Memory B cell (primary cell): ENCODE data around the gene DCUN1D4.
"Not testable (repeated sequence)": the region's sequence is repeated elsewhere in the genome, so short reads cannot be mapped to it uniquely, and the experiment has no call there.

Experiments
- ATAC-seq: fragments of 150-1000 bp; cut with Tn5 transposase; 2 replicates; pipeline ENCODE4 v1.10.0; 2021; ENCODE audit warnings: low read depth, mild to moderate bottlenecking, moderate library complexity
- DNase-seq, 2 donors: peaks; one replicate each; pipeline ENCODE4 v3.0.0; 2022; ENCODE audit warnings: low spot score in 2 of 2
- H3K27ac Mint-ChIP-seq: one replicate; pipeline ENCODE4 v1.8.0; 2022; ENCODE audit warnings: mild to moderate bottlenecking, moderate library complexity, mixed read lengths
- H3K27me3 Mint-ChIP-seq: one replicate; pipeline ENCODE4 v1.8.0; 2022; ENCODE audit warnings: mixed read lengths
- H3K36me3 Mint-ChIP-seq: one replicate; pipeline ENCODE4 v1.8.0; 2022; ENCODE audit warnings: mild to moderate bottlenecking, mixed read lengths
- H3K4me1 Mint-ChIP-seq: one replicate; pipeline ENCODE4 v1.8.0; 2022; ENCODE audit warnings: mixed read lengths
- H3K4me3 Mint-ChIP-seq: one replicate; pipeline ENCODE4 v1.8.0; 2022; ENCODE audit warnings: mild to moderate bottlenecking, moderate library complexity, mixed read lengths
- H3K9me3 Mint-ChIP-seq: one replicate; pipeline ENCODE4 v1.8.0; 2022; ENCODE audit warnings: mixed read lengths

The DCUN1D4 gene

DNA sequence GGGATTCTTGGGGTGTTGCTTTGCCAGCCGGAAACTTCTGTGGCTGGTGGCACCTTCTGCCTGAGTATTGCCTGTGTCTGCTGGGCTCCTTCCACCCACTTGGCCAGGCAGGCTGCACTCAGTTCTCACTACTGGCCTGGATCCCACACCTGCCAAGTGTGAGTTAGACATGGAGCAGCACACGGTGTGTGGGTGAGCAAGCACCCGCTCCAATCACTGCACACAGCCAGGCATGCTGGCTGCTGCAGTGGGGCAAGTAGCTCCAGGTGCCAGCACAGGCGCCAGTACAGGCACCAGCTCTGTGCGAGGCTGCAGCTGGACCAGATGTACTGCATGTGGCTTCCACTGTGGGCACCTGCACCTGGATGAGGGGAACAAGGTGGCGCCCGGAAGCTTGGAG lies 23.9 kb downstream of the DCUN1D4 start:
- no peak overlapping the region for H3K27ac Mint-ChIP-seq
- no peak overlapping the region for H3K4me3 Mint-ChIP-seq
- H3K27me3 Mint-ChIP-seq, result no peaks in the 10 kb centered on the region
- H3K36me3 Mint-ChIP-seq, result peaks cover 20% of the 10 kb centered on the region
- no peaks in the 10 kb centered on the region for H3K9me3 Mint-ChIP-seq
- DNase-seq (no peak), ATAC-seq (no peak)
- H3K4me1 Mint-ChIP-seq, result no peaks in the 10 kb centered on the region

DNA sequence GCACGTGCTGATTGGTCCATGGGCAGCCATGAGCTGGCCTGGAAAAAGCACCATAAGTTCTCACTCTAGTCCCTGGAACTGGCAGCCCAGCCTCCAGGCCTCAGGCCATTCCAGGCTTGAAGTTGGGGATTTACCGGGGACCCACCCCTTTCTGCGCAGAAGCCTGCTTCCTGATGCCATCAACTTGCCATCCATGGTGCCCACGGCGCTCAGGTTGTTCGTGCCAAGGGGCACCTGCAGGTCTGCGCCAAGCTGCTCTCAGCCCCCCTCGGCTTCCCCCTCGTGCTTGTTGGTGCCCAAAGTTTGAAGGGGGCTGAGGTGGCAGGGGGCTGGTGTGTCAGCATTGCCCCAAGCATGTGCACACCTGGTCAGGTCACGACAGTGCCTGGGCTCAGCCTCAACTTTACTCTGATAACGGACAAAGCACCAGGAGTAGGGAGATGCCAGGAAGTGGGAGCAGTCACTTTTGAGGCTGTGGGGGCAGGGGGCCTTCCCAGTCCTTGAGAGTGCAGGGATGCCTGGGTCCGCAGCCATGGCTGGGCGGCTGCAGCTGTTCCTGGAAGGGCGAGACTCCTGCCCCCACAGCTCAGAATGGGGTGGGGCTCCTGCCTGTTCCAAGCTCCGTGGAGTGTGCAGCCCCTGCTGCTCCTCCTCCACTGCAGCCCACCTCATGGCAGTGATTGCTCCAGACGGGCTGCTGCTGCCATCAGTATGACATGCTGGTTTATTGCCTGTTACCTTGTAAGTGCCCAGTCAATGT lies 24.9 kb downstream of the DCUN1D4 start:
- Mint-ChIP-seq H3K4me1 (no peaks in the 10 kb centered on the region), H3K4me3 (no peak overlapping the region), H3K27me3 (no peaks in the 10 kb centered on the region), H3K36me3 (peaks cover 28% of the 10 kb centered on the region), H3K27ac (no peak overlapping the region), H3K9me3 (no peaks in the 10 kb centered on the region)
- ATAC-seq (no peak), DNase-seq (no peak)

DNA sequence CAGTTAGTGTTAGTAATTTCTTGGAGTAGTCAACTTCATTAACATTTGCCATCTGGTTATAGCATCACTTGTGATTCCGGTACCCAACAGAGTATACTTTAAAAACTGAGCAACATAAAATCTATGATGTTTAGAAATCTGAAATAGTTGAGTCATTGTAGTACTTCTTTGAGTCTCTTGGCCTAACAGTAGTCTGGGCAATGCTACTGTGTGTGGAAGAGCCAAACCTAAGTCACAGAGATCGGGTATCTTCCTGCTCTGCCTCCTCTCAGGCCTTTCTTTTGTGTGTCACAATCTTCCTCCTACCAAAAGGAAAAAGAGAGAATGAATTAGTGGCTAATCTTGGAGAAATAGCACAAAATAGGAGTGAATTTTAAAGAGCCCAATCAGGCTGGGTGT lies 25.5 kb downstream of the DCUN1D4 start:
- ATAC-seq (no peak), DNase-seq (no peak)
- no peaks in the 10 kb centered on the region for H3K4me1 Mint-ChIP-seq
- H3K27ac Mint-ChIP-seq, result no peak overlapping the region
- no peaks in the 10 kb centered on the region for H3K9me3 Mint-ChIP-seq
- H3K27me3 Mint-ChIP-seq, result no peaks in the 10 kb centered on the region
- H3K36me3 Mint-ChIP-seq, result peaks cover 33% of the 10 kb centered on the region
- H3K4me3 Mint-ChIP-seq, result no peak overlapping the region

- H3K9me3 Mint-ChIP-seq, result no peaks in the 10 kb centered on the region
- H3K27me3 Mint-ChIP-seq, result no peaks in the 10 kb centered on the region
- no peak overlapping the region for H3K4me3 Mint-ChIP-seq
- H3K36me3 Mint-ChIP-seq, result peaks cover 40% of the 10 kb centered on the region
- ATAC-seq (no peak), DNase-seq (no peak)
- H3K4me1 Mint-ChIP-seq, result no peaks in the 10 kb centered on the region
- H3K27ac Mint-ChIP-seq, result no peak overlapping the region
These were observed 27.7 kb downstream of the DCUN1D4 start for GRCh38 chr4:51870441-51871188.

DNA sequence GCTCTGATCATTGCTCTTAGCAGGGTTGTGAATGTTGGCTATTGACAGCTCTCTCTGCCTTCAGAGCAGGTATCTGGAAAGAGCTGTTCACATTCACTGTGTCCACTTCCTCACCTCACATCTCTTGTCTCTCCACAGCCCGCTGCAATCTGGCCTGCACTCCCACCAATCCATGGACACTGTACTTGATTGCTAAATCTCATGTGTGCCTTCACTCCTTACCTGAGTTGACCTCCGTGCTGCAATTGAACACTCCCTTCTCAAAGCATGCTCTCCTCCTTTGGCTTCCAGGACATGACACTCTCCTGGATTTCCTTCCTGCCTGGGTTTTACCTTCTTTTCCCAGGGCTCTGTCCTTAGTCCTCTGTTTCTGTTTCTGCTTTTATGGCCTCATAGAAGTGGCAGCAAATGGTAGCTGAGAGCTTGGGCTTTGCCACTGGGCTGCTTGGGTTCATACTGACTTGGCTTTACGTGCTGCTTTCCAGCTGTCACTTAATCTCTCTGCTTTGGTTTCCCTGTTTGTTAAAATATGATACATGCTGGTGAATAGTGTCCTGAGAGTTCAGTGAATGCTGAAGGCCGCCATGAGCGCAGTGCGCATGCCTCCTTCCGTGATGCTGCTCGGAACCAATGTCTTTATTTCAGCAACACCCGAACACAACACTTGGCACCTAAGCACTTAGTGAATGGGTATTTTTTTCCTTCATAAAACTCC lies 29.5 kb downstream of the DCUN1D4 start:
- Mint-ChIP-seq H3K36me3 (peaks cover 45% of the 10 kb centered on the region), H3K27me3 (no peaks in the 10 kb centered on the region), H3K4me3 (no peak overlapping the region), H3K27ac (no peak overlapping the region), H3K4me1 (no peaks in the 10 kb centered on the region), H3K9me3 (no peaks in the 10 kb centered on the region)
- ATAC-seq (no peak), DNase-seq (no peak)

DNA sequence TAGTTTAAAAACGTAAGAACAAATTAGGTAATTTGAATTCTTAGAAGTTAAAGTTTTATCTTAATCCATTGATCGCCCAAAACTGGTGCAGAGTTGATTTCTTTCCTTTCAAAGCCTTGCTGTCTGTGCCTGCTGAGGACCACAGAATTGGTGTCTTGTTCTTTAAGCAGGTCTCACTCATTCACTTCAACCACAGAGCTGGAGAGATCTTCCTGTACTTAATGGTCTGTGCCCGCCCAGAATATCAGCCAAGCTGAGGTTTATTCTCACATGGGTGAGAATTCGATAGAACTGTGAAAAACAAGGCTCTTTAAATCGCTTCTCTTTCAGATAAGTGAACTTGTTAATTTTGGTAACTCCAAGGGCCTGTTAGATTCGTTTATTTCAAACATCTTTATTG lies 31.6 kb downstream of the DCUN1D4 start:
- DNase-seq (no peak), ATAC-seq (no peak)
- Mint-ChIP-seq H3K27me3 (no peaks in the 10 kb centered on the region), H3K27ac (no peak overlapping the region), H3K36me3 (peaks cover 55% of the 10 kb centered on the region), H3K4me1 (no peaks in the 10 kb centered on the region), H3K4me3 (no peak overlapping the region), H3K9me3 (no peaks in the 10 kb centered on the region)

GRCh38 chr4:51878431-51878830 lies 35.5 kb downstream of the DCUN1D4 start:
- Mint-ChIP-seq H3K9me3 (no peaks in the 10 kb centered on the region), H3K36me3 (peaks cover 39% of the 10 kb centered on the region), H3K4me1 (no peaks in the 10 kb centered on the region), H3K27me3 (no peaks in the 10 kb centered on the region), H3K4me3 (no peak overlapping the region), H3K27ac (no peak overlapping the region)
- ATAC-seq (no peak), DNase-seq (no peak)

DNA sequence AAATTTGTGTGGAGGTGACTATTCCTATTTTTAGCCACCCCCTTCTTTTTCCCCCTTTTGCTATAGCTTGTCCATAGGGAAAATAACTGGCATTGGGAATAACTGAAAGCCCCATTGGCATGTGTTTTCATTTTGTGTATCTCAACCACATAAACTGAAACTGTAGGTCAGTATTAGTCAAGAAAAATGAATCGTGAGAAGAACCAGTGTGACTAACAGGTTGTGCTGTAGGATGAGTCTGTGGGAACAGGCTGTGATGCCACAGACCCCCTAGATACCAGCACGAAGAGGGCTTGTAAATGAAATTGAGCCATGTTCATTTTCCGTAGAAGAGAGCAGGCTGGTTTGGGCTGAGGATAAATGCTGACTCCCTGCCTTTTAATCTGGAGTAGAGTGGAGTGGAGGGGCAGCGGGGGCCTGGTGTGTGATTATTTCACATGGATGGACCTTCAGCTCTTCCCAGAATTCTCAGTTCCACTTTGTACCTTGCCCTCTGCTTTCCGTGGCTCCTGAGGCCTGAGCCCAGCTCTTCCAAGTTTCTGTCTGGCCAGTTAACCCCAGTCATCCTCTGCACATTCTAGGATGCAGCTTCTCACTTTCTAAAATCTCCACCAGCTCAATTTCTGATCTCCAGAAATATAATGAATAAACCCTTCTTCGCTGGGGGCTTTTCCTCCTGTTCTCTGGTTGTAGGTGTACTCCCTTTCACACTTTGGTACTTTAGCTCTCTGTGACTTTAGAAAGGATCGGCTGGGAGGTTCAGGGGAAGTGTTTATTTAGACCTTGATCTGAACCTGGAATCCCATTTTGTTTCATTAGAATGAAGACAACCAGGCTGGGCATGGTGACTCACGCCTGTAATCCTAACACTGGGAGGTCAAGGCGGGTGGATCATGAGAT lies 37.3 kb downstream of the DCUN1D4 start:
- no peak overlapping the region for H3K4me3 Mint-ChIP-seq
- no peaks in the 10 kb centered on the region for H3K27me3 Mint-ChIP-seq
- no peak overlapping the region for H3K27ac Mint-ChIP-seq
- no peak for DNase-seq
- H3K9me3 Mint-ChIP-seq, result no peaks in the 10 kb centered on the region
- no peak for ATAC-seq
- H3K36me3 Mint-ChIP-seq, result peaks cover 33% of the 10 kb centered on the region
- H3K4me1 Mint-ChIP-seq, result no peaks in the 10 kb centered on the region

DNA sequence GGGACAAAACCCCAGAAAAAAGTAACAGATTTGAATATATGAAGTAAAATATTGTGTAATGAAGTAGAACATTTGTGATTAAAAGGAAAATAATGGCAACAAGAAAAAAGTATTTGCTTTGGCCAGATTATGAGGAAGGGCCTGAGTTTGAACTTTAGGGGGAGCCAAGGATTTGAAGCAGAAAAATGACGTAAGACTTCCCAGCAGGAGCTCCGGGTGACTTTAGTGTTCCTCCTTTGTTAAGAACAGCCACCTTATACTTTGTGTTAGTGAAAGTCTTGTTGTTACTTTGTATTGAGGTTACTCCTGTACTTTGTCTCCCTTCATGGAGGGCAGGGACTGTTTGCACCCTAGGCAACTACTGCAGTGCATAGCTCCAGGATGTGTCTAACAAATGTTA lies 41.1 kb downstream of the DCUN1D4 start:
- no peak for DNase-seq

GRCh38 chr4:51884606-51885005 lies 41.7 kb downstream of the DCUN1D4 start:
- H3K36me3 Mint-ChIP-seq, result peaks cover 19% of the 10 kb centered on the region
- DNase-seq, result no peak
- peak overlapping the region; percentile 1 for H3K27ac Mint-ChIP-seq
- no peaks in the 10 kb centered on the region for H3K27me3 Mint-ChIP-seq
- no peaks in the 10 kb centered on the region for H3K4me1 Mint-ChIP-seq
- no peaks in the 10 kb centered on the region for H3K9me3 Mint-ChIP-seq
- ATAC-seq, result no peak
- no peak overlapping the region for H3K4me3 Mint-ChIP-seq

More for the DNA sequence above, 41.1 kb downstream of the DCUN1D4 start:
- Mint-ChIP-seq H3K27me3 (no peaks in the 10 kb centered on the region), H3K4me1 (no peaks in the 10 kb centered on the region), H3K36me3 (peaks cover 20% of the 10 kb centered on the region), H3K9me3 (no peaks in the 10 kb centered on the region), H3K27ac (no peak overlapping the region), H3K4me3 (no peak overlapping the region)
- ATAC-seq, result no peak

DNA sequence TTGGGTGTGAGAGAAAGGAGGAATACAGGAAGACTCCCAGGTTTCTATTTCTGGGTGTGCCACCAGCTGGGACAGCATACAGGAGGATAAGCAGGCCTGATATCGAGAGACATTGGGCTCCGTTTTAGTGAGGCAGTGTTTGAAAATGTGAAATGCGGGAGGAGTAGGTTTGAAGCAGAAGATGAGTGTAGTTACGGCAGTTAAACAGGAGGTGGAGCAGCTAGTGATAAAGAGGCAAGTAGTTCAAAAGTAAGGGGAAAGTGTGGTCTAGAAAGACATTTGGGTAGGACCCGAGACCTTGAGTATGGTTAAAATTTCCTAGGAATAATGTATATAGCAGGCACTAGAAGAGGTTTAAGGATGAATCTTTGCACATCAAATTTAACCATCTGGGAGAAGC lies 42.4 kb downstream of the DCUN1D4 start:
- peaks cover 19% of the 10 kb centered on the region for H3K36me3 Mint-ChIP-seq
- no peaks in the 10 kb centered on the region for H3K9me3 Mint-ChIP-seq
- H3K27me3 Mint-ChIP-seq, result no peaks in the 10 kb centered on the region
- ATAC-seq (no peak), DNase-seq (no peak)
- H3K4me3 Mint-ChIP-seq, result no peak overlapping the region
- peak overlapping the region; percentile 1 for H3K27ac Mint-ChIP-seq
- H3K4me1 Mint-ChIP-seq, result no peaks in the 10 kb centered on the region

DNA sequence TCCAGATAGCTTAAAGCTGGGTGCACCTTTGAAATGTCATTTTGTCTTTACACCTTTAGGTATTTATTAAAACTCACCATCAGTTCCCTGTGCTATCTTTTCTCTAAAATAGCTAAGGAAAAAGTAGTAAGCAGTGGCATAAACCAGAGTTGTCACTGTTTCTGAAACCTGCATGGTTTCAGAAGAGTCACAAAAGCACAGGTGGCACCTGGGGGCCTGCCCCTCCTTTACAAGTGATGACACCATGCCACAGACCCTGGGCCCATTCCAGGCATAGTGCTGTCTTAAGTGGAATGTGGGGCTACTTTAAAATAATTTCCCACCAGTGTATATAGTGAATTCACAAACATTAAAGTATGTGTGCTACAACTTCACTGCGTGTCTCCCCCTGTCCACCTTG lies 47.8 kb downstream of the DCUN1D4 start:
- H3K9me3 Mint-ChIP-seq, result no peaks in the 10 kb centered on the region
- H3K27me3 Mint-ChIP-seq, result no peaks in the 10 kb centered on the region
- H3K4me3 Mint-ChIP-seq, result no peak overlapping the region
- ATAC-seq (no peak), DNase-seq (no peak)
- no peak overlapping the region for H3K27ac Mint-ChIP-seq
- peaks cover 17% of the 10 kb centered on the region for H3K36me3 Mint-ChIP-seq
- no peaks in the 10 kb centered on the region for H3K4me1 Mint-ChIP-seq

DNA sequence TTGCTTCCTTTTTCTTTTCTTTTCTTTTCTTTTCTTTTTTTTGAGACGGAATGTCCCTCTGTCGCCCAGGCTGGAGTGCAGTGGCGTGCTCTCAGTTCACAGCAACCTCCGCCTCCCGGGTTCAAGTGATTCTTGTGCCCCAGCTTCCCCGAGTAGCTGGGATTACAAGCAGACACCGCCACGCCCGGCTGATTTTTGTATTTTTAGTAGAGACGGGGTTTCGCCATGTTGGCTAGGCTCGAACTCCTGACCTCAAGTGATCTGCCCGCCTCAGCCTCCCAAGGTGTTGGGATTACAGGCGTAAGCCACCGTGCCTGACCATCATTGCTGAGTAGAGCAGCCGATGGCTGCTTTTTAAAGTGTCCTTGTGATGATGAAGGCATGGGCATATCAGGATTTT lies 50.4 kb downstream of the DCUN1D4 start:
- H3K27ac Mint-ChIP-seq, H3K4me1 Mint-ChIP-seq, DNase-seq, H3K9me3 Mint-ChIP-seq, H3K27me3 Mint-ChIP-seq, ATAC-seq, H3K4me3 Mint-ChIP-seq: not testable (repeated sequence)
- H3K36me3 Mint-ChIP-seq, result peaks cover 16% of the 10 kb centered on the region
